Spleen (tissue), 7 donors: Measurements from ENCODE around the gene PRDM16.

Experiments
- CTCF ChIP-seq, 11 experiments: fragments of 200-600 bp in 7 of 11; fragments of 450-650 bp in 4 of 11; sonication (generic) in 4 of 11; IDR thresholded peaks in 8 of 11; conservative IDR thresholded peaks in 3 of 11; 1 replicate in 7 of 11; 2 replicates in 4 of 11; pipeline versions ENCODE4 v1.4.0 to v1.8.0; 2016 to 2021; ENCODE audit warnings: antibody characterized with exemption in 11 of 11, inconsistent platforms in 4 of 11, mild to moderate bottlenecking in 1 of 11
- POLR2AphosphoS5 ChIP-seq, 3 donors: sonication (generic); formaldehyde crosslinking; IDR thresholded peaks; one replicate each; pipeline ENCODE4 v1.5.1; 2017; ENCODE audit warnings: antibody characterized with exemption in 3 of 3
- donor health status: DM: no; HTN: no; CAD: no; lungs with moderate emphysema.
- donor health status: DM: no; HTN: no; CAD: no.
- donor health status: DM: no; HTN: no; CAD: no.

DNA sequence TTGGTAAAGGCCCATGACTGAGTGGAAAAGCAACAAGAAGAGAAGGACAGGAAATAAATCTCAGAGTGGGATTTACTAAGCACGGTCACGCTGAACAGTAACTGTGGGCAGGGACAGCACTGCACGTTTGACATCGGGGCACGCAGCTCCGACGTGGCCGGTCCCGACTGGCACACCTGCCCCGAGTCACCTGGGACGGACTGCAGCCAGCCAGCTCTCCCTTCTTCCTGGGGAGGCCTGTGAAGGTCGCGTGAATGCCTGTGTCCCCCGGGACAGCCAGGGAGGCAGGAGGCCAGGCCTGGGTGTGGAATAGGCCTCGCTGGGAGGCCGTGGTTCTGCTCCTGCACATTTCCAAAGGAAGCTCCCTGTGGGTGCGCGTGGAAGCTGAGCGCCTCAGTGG lies 140.2 kb downstream of the PRDM16 start:
- no peak for TF ChIP-seq CTCF (IDR thresholded peaks at IDR 0.05 in 8 of 11, conservative IDR thresholded peaks at IDR 0.05 in 3 of 11)
- TF ChIP-seq POLR2AphosphoS5 (IDR thresholded peaks at IDR 0.05), result no peak
